NCI-H2196 treated with DMSO at 0.1 percent for 48 hours (cell line): ENCODE results near the gene ATP8B2.
"Not testable (repeated sequence)": the region's sequence is repeated elsewhere in the genome, so short reads cannot be mapped to it uniquely, and the experiment has no call there.

Experiments
- DNase-seq: peaks from one replicate; lab custom pipeline; 2025; ENCODE audit not compliant: unreplicated experiment; lab: John Stamatoyannopoulos, UW

Gene ATP8B2, protein sequence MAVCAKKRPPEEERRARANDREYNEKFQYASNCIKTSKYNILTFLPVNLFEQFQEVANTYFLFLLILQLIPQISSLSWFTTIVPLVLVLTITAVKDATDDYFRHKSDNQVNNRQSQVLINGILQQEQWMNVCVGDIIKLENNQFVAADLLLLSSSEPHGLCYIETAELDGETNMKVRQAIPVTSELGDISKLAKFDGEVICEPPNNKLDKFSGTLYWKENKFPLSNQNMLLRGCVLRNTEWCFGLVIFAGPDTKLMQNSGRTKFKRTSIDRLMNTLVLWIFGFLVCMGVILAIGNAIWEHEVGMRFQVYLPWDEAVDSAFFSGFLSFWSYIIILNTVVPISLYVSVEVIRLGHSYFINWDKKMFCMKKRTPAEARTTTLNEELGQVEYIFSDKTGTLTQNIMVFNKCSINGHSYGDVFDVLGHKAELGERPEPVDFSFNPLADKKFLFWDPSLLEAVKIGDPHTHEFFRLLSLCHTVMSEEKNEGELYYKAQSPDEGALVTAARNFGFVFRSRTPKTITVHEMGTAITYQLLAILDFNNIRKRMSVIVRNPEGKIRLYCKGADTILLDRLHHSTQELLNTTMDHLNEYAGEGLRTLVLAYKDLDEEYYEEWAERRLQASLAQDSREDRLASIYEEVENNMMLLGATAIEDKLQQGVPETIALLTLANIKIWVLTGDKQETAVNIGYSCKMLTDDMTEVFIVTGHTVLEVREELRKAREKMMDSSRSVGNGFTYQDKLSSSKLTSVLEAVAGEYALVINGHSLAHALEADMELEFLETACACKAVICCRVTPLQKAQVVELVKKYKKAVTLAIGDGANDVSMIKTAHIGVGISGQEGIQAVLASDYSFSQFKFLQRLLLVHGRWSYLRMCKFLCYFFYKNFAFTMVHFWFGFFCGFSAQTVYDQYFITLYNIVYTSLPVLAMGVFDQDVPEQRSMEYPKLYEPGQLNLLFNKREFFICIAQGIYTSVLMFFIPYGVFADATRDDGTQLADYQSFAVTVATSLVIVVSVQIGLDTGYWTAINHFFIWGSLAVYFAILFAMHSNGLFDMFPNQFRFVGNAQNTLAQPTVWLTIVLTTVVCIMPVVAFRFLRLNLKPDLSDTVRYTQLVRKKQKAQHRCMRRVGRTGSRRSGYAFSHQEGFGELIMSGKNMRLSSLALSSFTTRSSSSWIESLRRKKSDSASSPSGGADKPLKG

DNA sequence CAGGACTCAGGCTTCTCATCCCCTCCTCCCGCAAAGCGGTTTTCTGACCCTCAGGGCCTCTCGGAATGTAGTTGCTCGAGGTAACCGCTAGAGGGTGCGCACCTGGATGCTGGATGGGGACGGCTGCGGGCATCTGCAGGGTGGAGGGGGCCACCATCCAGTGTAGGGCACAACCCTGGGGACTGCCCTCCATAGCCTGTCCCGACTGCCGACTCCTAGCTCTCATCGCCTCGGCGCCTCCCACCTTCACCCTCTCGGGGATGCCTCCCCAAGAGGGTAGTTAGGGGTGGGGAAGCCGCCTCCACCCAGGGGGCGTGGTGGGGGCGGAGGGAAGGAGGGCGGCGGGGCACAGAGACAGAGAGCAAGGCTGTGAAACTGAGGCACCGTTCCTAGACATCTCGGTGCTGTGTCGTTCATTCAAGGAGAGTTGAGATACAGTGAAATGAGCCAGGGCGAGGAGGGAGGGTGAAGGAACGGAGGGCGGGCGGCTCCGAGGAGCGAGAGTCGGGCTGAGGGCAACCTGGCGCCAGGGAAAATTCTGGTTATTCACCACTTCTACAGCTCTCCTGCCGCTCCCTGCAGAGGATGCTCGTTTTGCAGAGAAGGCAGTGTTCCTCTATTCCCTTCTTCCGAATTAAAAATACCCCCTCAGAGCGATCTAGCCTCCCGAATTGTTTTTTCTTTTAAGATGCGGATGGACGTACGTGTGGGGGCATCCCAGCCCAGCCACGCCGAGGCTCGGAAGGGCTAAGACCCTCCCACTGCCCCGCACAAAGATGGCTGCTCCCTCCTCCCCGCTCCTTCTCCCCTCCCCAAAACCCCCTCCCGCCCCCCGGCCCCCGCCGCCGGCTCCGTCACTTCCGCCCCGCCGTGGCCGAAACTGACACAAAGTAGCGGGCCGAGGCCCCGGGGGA is at the start of gene ATP8B2:
ATP8B2 (plus strand) TSS at position 857 of the 914 bp plus-strand sequence. CDS start 2,617 bp downstream, outside the sequence.
- peak; percentile 78 for DNase-seq

GRCh38 chr1:154276797-154277196 is 48.5 kb upstream of the ATP8B2 start:
- DNase-seq = no peak

DNA sequence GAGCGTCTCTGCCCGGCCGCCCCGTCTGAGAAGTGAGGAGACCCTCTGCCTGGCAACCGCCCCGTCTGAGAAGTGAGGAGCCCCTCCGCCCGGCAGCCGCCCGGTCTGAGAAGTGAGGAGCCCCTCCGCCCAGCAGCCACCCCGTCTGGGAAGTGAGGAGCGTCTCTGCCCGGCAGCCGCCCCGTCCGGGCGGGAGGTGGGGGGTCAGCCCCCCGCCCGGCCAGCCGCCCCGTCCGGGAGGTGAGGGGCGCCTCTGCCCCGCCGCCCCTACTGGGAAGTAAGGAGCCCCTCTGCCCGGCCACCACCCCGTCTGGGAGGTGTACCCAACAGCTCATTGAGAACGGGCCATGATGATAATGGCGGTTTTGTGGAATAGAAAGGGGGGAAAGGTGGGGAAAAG is 37.7 kb upstream of the ATP8B2 start:
- not testable (repeated sequence) for DNase-seq

DNA sequence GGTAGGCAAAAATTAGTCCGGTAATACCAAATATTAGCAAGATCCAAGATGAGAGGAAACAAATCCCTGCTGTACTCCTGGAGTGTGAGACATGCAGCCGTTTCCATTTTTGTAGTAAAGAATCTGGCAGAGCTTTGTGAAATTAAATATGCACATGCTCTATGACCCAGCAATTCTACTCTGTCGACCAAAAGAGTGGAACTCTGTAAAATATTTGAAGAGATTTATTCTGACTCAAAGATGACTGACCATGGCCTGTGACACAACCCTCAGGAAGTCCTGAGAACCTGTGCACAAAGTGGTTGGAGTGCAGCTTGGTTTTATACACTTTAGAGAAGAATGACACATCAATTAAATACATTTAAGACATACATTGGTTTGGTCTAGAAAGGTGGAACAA is 36.7 kb upstream of the ATP8B2 start:
- no peak for DNase-seq

- no peak for DNase-seq
These were observed 34.4 kb upstream of the ATP8B2 start for GRCh38 chr1:154290921-154291320.

DNA sequence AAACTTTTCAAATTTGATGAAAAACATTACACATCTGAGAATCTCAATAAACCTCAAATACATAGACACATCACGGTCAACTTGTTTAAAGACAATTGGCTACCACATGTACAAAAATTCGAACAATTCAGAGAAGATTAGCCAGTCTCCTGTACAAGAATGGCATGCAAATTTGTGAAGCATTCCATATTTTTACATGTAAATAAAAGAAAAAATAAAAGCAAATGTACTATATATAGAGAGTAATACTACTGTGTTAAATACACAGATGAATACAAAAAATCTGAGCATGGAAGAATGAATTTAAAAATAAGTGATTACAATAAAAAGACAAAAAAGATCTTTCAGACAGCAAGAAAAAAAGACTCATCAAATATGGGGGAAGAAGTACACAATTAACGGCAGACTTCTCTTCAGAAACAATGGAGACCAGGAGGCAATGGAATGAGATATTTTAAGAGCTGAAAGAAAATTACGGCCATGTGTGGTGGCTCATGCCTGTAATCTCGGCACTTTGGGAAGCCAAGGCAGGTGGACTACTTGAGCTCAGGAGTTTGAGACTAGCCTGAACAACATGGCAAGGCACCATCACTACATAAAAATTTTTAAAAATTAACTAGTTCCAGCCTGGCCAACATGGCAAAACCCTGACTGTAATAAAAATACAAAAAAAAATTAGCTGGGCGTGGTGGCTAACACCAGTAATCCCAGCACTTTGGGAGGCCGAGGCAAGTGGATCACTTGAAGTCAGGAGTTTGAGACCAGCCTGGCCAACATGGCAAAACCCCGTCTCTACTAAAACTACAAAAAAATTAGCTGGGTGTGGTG is 29.7 kb upstream of the ATP8B2 start:
- DNase-seq = peak; percentile 5

DNA sequence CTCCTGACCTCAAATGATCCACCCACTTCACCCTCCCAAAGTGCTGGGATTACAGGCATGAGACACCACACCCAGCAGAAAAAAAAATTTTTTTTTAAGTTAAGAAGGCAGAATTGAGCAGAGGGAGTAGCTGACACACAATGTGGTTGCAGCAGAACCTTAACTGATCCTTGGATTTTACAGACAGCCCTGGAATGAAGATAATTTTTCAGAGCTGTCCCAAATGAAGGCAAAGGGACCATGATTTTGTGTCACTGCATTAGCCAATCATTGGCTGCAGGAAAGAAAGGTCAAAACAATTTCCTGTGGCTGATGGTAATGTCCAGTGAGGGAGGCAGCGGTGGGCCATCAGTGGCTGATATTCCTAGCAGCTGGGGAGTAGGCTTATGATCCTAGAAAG is 23.7 kb upstream of the ATP8B2 start:
- DNase-seq = no peak

GRCh38 chr1:154304664-154305337 is 20.5 kb upstream of the ATP8B2 start:
- DNase-seq = no peak

DNA sequence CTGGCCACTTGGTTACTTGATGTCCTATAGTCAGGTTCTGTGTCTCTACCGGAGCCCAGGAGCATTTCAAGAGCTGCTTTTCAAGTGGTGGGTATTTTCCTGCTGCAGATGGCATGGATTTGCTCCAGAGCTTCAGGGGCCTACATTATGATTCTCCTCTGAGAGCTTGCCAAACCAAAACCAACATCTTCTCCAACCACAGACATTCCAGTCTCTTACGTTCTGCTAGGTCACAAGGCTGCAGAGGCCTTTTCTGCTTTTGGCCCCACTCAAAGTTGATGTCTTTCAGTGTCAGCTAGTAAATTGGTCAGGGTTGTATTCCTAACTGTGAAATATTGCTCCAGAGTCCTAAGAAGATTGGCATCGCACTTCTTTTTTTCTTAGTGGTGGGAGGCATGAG is 19.2 kb upstream of the ATP8B2 start:
- no peak for DNase-seq

DNA sequence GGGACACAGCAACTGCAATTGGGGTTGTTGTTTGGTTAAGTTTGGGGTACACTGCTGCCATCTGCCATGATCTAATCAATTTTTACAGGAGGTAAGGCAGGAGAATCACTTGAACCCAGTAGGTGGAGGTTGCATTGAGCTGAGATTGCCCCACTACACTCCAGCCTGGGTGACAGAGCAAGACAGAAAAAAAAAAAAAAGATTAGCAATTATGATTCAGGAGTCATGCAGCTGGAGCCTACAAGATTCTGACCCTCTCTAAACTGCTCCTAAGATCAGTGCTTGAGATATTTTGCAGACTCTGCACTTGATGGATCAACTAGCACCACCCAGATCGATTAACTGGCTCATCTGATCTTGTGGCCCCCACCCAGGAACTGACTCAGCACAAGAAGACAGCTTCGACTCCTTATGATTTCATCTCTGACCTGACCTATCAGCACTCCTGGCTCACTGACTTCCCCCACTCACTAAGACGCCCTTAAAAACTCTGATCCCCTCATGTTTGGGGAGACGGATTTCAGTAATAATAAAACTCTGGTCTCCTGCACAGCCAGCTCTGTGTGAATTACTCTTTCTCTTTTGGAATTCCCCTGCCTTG is 17.6 kb upstream of the ATP8B2 start:
- not testable (repeated sequence) for DNase-seq

DNA sequence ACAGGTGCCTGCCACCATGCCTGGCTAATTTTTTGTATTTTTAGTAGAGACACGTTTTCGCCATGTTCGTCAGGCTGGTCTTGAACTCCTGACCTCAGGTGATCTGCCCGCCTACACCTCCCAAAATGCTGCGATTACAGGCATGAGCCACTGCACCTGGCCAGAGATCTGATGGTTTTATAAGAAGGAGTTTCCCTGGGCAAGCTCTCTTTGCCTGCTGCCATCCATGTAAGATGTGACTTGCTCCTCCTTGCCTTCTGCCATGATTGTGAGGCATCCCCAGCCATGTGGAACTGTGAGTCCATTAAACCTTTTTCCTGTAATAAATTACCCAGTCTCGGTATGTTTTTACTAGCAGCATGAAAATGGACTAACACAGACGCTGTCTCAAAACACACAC is 16.2 kb upstream of the ATP8B2 start:
- not testable (repeated sequence) for DNase-seq

DNA sequence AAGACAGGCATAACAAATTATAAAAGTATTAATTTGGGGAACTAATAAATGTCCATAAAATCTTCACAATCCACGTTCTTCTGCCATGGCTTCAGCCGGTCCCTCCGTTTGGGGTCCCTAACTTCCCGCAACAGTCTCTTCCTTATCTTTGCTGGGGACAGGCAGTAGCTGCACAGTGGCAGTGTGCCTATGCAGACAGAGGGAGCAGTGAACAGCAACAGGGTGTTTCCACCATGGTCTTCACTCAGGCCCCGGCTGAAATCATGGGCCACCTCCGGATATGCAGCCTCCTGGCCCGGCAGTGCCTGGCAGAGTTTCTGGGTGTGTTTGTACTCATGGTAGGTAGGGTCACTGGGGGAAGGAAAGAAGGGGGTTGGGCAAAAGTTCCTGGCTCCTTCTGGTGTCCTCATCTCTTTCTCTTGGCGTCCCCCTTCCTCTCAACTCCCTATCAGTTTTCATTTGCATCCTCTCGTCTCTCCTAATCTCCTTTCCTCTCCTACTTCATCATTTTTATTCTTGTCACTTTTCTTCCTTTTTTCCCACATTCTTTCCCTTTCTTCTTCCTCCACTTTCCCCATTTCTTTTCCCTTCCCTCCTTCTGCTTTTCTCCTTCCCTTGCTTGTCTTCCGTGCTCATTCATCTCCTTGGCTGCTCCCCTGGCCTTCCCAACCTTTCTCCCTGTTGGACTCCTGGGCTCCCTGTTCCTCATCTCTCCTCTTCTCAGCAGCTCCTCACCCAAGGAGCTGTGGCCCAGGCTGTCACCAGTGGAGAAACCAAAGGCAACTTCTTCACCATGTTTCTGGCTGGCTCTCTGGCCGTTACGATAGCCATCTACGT is 12.9 kb upstream of the ATP8B2 start:
- DNase-seq = not testable (repeated sequence)

GRCh38 chr1:154313066-154313356 is 12.3 kb upstream of the ATP8B2 start:
- no peak for DNase-seq

GRCh38 chr1:154314226-154314625 is 11.1 kb upstream of the ATP8B2 start:
- DNase-seq = not testable (repeated sequence)

- no peak for DNase-seq
These were observed 8.6 kb upstream of the ATP8B2 start for GRCh38 chr1:154316704-154317103.

GRCh38 chr1:154318386-154318785 is 6.9 kb upstream of the ATP8B2 start:
- no peak for DNase-seq

GRCh38 chr1:154320882-154321608 is 4.3 kb upstream of the ATP8B2 start, which contains the start of gene AQP10:
TSS of gene AQP10 (plus strand) at chr1:154321093. CDS start at chr1:154321156, 63 bp downstream.
- DNase-seq = no peak
